IPS DF 4.7 (cell line): ENCODE measurements around the gene DNAH10.

Source experiments
- DNase-seq: peaks from one replicate; pipeline ENCODE4 v3.0.0-alpha.2; 2013; ENCODE audit warnings: low spot score; ENCODE audit errors: extremely low read depth

Gene DNAH10

GRCh38 chr12:123966596-123966995, 204.5 kb downstream of the DNAH10 start:
- DNase-seq, result no peak

- DNase-seq, result no peak
Measured at GRCh38 chr12:123967121-123967586, 205.1 kb downstream of the DNAH10 start.

GRCh38 chr12:123971449-123971769, 209.3 kb downstream of the DNAH10 start:
- no peak for DNase-seq

GRCh38 chr12:123971770-123972456, 209.8 kb downstream of the DNAH10 start:
- DNase-seq, result peak; percentile 94

- DNase-seq, result no peak
Measured at GRCh38 chr12:123972457-123973401, 210.6 kb downstream of the DNAH10 start, which contains the start of the genes CCDC92 and ZNF664. Gene CCDC92 (minus strand): TSS chr12:123972831. CDS start chr12:123944305, 28,526 bp downstream. Gene ZNF664 (plus strand): TSS chr12:123973215. CDS start chr12:124012145, 38,930 bp downstream.

GRCh38 chr12:123973552-123974341, 211.6 kb downstream of the DNAH10 start:
- DNase-seq, result no peak

- no peak for DNase-seq
Measured at GRCh38 chr12:123976227-123976826, 214.2 kb downstream of the DNAH10 start.

- DNase-seq, result no peak
Measured at GRCh38 chr12:123979566-123979965, 217.5 kb downstream of the DNAH10 start.

GRCh38 chr12:123982269-123982668, 220.2 kb downstream of the DNAH10 start:
- DNase-seq, result no peak

GRCh38 chr12:123983822-123984485, 221.9 kb downstream of the DNAH10 start:
- DNase-seq, result no peak

GRCh38 chr12:123984903-123985302, 222.8 kb downstream of the DNAH10 start:
- no peak for DNase-seq
